ENCODE measurements around the gene ZBTB46. TPM values are rescaled to one million over a fixed set of nuclear protein-coding genes. Genes with fewer than 3 reads are reported as not detected.
A peak's percentile ranks its signal among the peaks of the same experiment; 100 is the strongest.

The ZBTB46 gene
- total RNA-seq, 1 experiment from 2014 or later: 18.9 TPM

GRCh38 chr20:63828545-63828944 lies 2.5 kb downstream of the ZBTB46 start:
- peaks cover 36% of the 10 kb centered on the region for H3K27me3 Mint-ChIP-seq (ENCODE audit: low read depth)
- H3K9me3 Mint-ChIP-seq: no peaks in the 10 kb centered on the region
- DNase-seq (ENCODE audit: low spot score) (no peak), ATAC-seq (no peak)
- no peaks in the 10 kb centered on the region for H3K36me3 Mint-ChIP-seq
- ChIA-PET CTCF (interaction anchor here (1.0 to 2.7 kb wide), 2 partner anchors 12 to 53 kb away, joined by 3 to 9 read pairs; no protein-coding TSS in a partner anchor), POLR2A (no interaction called here)
- 0 out of 2 replicates have a peak overlapping the region, but pooled peaks have one; percentile 78 for H3K4me3 Mint-ChIP-seq
- TF ChIP-seq PREB (CRISPR knock-in tag; IDR thresholded peaks at IDR 0.05; ENCODE audit: borderline replicate concordance) (no peak), ZNF423 (CRISPR knock-in tag; IDR thresholded peaks at IDR 0.05) (no peak), CREB1 (CRISPR knock-in tag; IDR thresholded peaks at IDR 0.05) (no peak), PRDM15 (CRISPR knock-in tag; IDR thresholded peaks at IDR 0.05) (no peak), ATF1 (CRISPR knock-in tag; IDR thresholded peaks at IDR 0.05) (no peak), RORB (CRISPR knock-in tag; IDR thresholded peaks at IDR 0.05) (no peak), RELA (CRISPR knock-in tag; IDR thresholded peaks at IDR 0.05; ENCODE audit: borderline replicate concordance) (no peak), SP1 (CRISPR knock-in tag; conservative IDR thresholded peaks at IDR 0.05) (no peak), OVOL2 (CRISPR knock-in tag; IDR thresholded peaks at IDR 0.05; ENCODE audit: borderline replicate concordance) (no peak), ZNF219 (CRISPR knock-in tag; IDR thresholded peaks at IDR 0.05; ENCODE audit: borderline replicate concordance) (no peak), ZNF281 (CRISPR knock-in tag; IDR thresholded peaks at IDR 0.05) (no peak), ZNF138 (CRISPR knock-in tag; conservative IDR thresholded peaks at IDR 0.05) (no peak), FOXK1 (CRISPR knock-in tag; IDR thresholded peaks at IDR 0.05) (no peak), ZBTB43 (CRISPR knock-in tag; IDR thresholded peaks at IDR 0.05) (no peak)
- H3K4me1 Mint-ChIP-seq: peaks cover 30% of the 10 kb centered on the region
- H3K27ac Mint-ChIP-seq: no peak overlapping the region

GRCh38 chr20:63828124-63828523 lies 2.9 kb downstream of the ZBTB46 start:
- Mint-ChIP-seq H3K27me3 (ENCODE audit: low read depth) (peaks cover 32% of the 10 kb centered on the region), H3K4me1 (peaks cover 28% of the 10 kb centered on the region), H3K27ac (no peak overlapping the region), H3K36me3 (no peaks in the 10 kb centered on the region), H3K4me3 (no peak overlapping the region), H3K9me3 (no peaks in the 10 kb centered on the region)
- POLR2A ChIA-PET: interaction anchor here (0.6 kb wide), 1 partner anchor 195 kb away, joined by 3 read pairs; no protein-coding TSS in a partner anchor
- DNase-seq (ENCODE audit: low spot score): no peak
- ATAC-seq: no peak
- CTCF ChIA-PET: interaction anchor here (1.0 kb wide), 2 partner anchors 12 to 53 kb away, joined by 3 to 4 read pairs; no protein-coding TSS in a partner anchor
- no peak for TF ChIP-seq ZSCAN18 (CRISPR knock-in tag; IDR thresholded peaks at IDR 0.05)
- no peak for TF ChIP-seq ZNF121 (CRISPR knock-in tag; IDR thresholded peaks at IDR 0.05)
- no peak for TF ChIP-seq EMX1 (CRISPR knock-in tag; IDR thresholded peaks at IDR 0.05)
- no peak for TF ChIP-seq SMAD4 (CRISPR knock-in tag; IDR thresholded peaks at IDR 0.05)
- TF ChIP-seq ESRRA (CRISPR knock-in tag; IDR thresholded peaks at IDR 0.05; ENCODE audit: borderline replicate concordance): no peak
- no peak for TF ChIP-seq ZNF671 (CRISPR knock-in tag; IDR thresholded peaks at IDR 0.05)
- TF ChIP-seq FOXJ3 (CRISPR knock-in tag; IDR thresholded peaks at IDR 0.05; ENCODE audit: borderline replicate concordance): no peak
- TF ChIP-seq NR2C2 (CRISPR knock-in tag; IDR thresholded peaks at IDR 0.05): no peak
- TF ChIP-seq STAT6 (CRISPR knock-in tag; conservative IDR thresholded peaks at IDR 0.05; ENCODE audit: low read depth): no peak
